ENCODE data around the gene FRMD4A. TPM values are rescaled to one million over a fixed set of nuclear protein-coding genes. Genes with fewer than 3 reads are reported as not detected.

FRMD4A gene
- total RNA-seq, 2 donors from 2014 or later = 22.3 to 22.4 TPM

DNA sequence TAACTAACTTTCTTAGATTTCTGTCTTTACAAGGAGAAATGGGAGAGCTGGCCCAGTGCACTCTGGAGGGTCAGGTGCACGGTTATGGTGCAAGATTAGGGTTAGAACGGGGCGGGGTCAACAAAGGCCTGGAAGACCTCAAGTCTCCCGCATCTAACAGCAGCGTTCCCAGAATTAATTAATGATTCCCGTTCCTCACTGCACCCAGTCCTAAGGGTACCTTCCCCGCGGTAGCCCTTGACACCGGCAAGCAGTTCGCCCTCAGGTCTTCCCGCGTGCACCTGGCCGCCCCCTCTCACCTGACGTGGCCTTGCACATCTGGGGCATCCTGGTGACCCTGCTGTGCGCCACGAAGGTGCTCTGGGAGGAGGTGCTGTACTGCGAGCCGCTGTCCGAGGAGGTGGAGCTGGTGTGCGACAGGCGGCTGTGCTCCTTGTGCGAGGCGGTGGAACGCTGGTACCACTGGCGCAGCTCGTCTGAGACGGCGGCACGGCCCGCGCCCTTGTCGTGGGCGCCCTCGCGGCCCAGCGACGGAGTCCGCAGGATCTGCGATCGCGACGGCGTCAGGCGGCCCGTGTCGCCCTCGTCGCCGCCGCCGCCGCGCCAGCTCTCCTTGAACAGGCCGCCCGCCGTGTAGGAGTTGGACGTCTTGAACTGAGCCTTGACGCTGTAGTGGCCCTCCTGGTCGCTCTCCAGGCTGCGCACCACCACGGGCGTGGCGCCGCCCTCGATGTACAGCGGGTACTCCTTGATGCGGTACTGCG lies 674.2 kb downstream of the FRMD4A start:
- peaks cover 9% of the 10 kb centered on the region for H3K4me1 ChIP-seq (ENCODE audit: control insufficient read depth, insufficient read depth, low read length)
- H3K27ac ChIP-seq (ENCODE audit: low read depth, low read length) = no peak overlapping the region
- no peaks in the 10 kb centered on the region for H3K27me3 ChIP-seq (ENCODE audit: control insufficient read depth, insufficient read depth, low read length, poor library complexity, severe bottlenecking)
- no peak for DNase-seq
- H3K9ac ChIP-seq (ENCODE audit: extremely low read depth, low read length, poor library complexity, severe bottlenecking) = no peak overlapping the region
- TF ChIP-seq, protein P1, sequence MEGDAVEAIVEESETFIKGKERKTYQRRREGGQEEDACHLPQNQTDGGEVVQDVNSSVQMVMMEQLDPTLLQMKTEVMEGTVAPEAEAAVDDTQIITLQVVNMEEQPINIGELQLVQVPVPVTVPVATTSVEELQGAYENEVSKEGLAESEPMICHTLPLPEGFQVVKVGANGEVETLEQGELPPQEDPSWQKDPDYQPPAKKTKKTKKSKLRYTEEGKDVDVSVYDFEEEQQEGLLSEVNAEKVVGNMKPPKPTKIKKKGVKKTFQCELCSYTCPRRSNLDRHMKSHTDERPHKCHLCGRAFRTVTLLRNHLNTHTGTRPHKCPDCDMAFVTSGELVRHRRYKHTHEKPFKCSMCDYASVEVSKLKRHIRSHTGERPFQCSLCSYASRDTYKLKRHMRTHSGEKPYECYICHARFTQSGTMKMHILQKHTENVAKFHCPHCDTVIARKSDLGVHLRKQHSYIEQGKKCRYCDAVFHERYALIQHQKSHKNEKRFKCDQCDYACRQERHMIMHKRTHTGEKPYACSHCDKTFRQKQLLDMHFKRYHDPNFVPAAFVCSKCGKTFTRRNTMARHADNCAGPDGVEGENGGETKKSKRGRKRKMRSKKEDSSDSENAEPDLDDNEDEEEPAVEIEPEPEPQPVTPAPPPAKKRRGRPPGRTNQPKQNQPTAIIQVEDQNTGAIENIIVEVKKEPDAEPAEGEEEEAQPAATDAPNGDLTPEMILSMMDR (conservative IDR thresholded peaks at IDR 0.05) = no peak
- H3K4me3 ChIP-seq (ENCODE audit: low read length) = no peak overlapping the region
- no peak overlapping the region for H3K4me3 Mint-ChIP-seq
- H3K27ac Mint-ChIP-seq = no peak overlapping the region
- H3K4me1 Mint-ChIP-seq = peaks cover 28% of the 10 kb centered on the region
- H3K36me3 ChIP-seq (ENCODE audit: control insufficient read depth, insufficient read depth, low read length) = peaks cover 23% of the 10 kb centered on the region
- H3K36me3 Mint-ChIP-seq (ENCODE audit: low read depth) = peaks cover 35% of the 10 kb centered on the region
- no peaks in the 10 kb centered on the region for H3K9me3 Mint-ChIP-seq
- 97 to 98% methylated on average over 57 to 68 of the region's 68 CpGs for WGBS, 2 experiments (ENCODE audit: insufficient coverage in 1 of 2, insufficient read length in 1 of 2)
- H3K9me3 ChIP-seq (ENCODE audit: control insufficient read depth, low read length) = no peaks in the 10 kb centered on the region
- H3K27me3 Mint-ChIP-seq (ENCODE audit: insufficient read depth) = no peaks in the 10 kb centered on the region

DNA sequence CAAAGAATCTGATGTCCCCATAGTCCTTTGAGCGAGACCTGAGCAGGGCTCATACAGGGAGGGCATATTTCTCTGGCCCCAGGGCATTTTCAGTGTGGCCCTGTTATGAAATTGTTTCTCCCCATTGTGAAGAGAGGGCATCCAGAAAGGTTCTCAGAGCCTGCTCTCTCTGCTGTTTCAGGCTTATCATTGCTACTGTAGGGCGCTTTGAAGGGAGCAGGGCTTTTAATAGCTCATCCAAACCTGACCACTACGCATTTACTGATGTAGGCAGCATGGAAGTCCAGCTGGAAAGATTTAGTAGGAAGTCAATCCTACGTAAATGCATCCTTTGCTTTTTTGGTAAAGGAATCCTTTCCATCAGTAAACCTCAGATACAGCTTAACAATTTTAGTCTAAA lies 675.9 kb downstream of the FRMD4A start:
- Mint-ChIP-seq H3K36me3 (ENCODE audit: low read depth) (peaks cover 42% of the 10 kb centered on the region), H3K27ac (no peak overlapping the region), H3K4me1 (peaks cover 25% of the 10 kb centered on the region), H3K4me3 (no peak overlapping the region), H3K27me3 (ENCODE audit: insufficient read depth) (no peaks in the 10 kb centered on the region), H3K9me3 (no peaks in the 10 kb centered on the region)
- peaks cover 8% of the 10 kb centered on the region for H3K4me1 ChIP-seq (ENCODE audit: control insufficient read depth, insufficient read depth, low read length)
- H3K4me3 ChIP-seq (ENCODE audit: low read length) = no peak overlapping the region
- H3K27ac ChIP-seq (ENCODE audit: low read depth, low read length) = no peak overlapping the region
- TF ChIP-seq, protein P1 (conservative IDR thresholded peaks at IDR 0.05) = no peak
- no peak for DNase-seq
- no peak overlapping the region for H3K9ac ChIP-seq (ENCODE audit: extremely low read depth, low read length, poor library complexity, severe bottlenecking)
- peaks cover 25% of the 10 kb centered on the region for H3K36me3 ChIP-seq (ENCODE audit: control insufficient read depth, insufficient read depth, low read length)
- no peaks in the 10 kb centered on the region for H3K9me3 ChIP-seq (ENCODE audit: control insufficient read depth, low read length)
- H3K27me3 ChIP-seq (ENCODE audit: control insufficient read depth, insufficient read depth, low read length, poor library complexity, severe bottlenecking) = no peaks in the 10 kb centered on the region
- WGBS, 2 experiments (ENCODE audit: insufficient coverage in 1 of 2, insufficient read length in 1 of 2) = 93 to 95% methylated on average over 4 of the region's 4 CpGs

DNA sequence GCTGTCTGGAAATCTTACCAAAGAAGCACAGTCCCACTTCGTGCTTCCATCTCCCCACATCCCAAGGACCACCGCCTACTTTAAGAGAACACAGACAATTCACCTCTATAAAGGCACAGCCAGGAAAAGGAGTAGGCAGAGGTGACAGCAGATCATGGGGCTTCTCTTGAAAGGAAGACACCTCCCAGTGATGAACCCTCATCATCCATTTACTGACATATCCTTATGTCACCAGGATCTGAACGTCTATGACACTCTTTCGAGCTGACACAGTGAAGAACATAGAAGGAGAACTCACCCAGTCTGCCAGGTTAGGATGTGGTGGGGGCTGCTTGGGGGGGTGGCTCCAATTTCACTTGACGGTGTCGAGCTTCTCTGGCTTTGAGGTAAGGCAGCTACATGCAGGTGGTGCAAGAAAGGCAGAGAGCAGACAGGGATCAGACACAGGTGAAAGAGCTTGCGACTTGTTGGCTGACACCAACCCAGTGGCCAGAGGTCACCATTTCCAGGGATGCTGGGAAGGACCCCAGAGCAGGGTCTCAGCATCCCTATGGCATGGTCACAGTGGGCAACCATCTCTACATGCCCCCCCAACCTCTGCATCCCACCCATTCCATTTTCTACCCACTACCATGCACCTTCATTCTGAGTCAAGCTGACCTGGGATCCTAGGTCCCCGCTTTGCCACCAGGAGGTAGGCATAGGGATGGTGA lies 676.5 kb downstream of the FRMD4A start:
- TF ChIP-seq, protein P1 (conservative IDR thresholded peaks at IDR 0.05) = no peak
- 96 to 97% methylated on average over 4 to 8 of the region's 8 CpGs for WGBS, 2 experiments (ENCODE audit: insufficient coverage in 1 of 2, insufficient read length in 1 of 2)
- peaks cover 20% of the 10 kb centered on the region for H3K4me1 Mint-ChIP-seq
- peaks cover 46% of the 10 kb centered on the region for H3K36me3 Mint-ChIP-seq (ENCODE audit: low read depth)
- Histone ChIP-seq H3K4me3 (ENCODE audit: low read length) (no peak overlapping the region), H3K27me3 (ENCODE audit: control insufficient read depth, insufficient read depth, low read length, poor library complexity, severe bottlenecking) (no peaks in the 10 kb centered on the region), H3K9me3 (ENCODE audit: control insufficient read depth, low read length) (no peaks in the 10 kb centered on the region), H3K36me3 (ENCODE audit: control insufficient read depth, insufficient read depth, low read length) (peaks cover 25% of the 10 kb centered on the region), H3K9ac (ENCODE audit: extremely low read depth, low read length, poor library complexity, severe bottlenecking) (no peak overlapping the region), H3K4me1 (ENCODE audit: control insufficient read depth, insufficient read depth, low read length) (peaks cover 2% of the 10 kb centered on the region), H3K27ac (ENCODE audit: low read depth, low read length) (no peak overlapping the region)
- no peak for DNase-seq
- H3K27me3 Mint-ChIP-seq (ENCODE audit: insufficient read depth) = no peaks in the 10 kb centered on the region
- no peak overlapping the region for H3K4me3 Mint-ChIP-seq
- no peaks in the 10 kb centered on the region for H3K9me3 Mint-ChIP-seq
- no peak overlapping the region for H3K27ac Mint-ChIP-seq

All from endodermal cell (in vitro differentiated cells).